ENCODE measurements around the gene PPARG.
"Not testable (repeated sequence)": the region's sequence is repeated elsewhere in the genome, so short reads cannot be mapped to it uniquely, and the experiment has no call there.

Gene PPARG

GRCh38 chr3:12444582-12445471, 156.0 kb downstream of the PPARG start:
- TF ChIP-seq MYC (IDR thresholded peaks at IDR 0.05; ENCODE audit: low read depth, low read length) = no peak
- TF ChIP-seq POLR2A (IDR thresholded peaks at IDR 0.05; ENCODE audit: extremely low read depth, insufficient read length) = no peak
- TF ChIP-seq MAX (IDR thresholded peaks at IDR 0.05; ENCODE audit: low read depth, low read length) = no peak
- TF ChIP-seq CTCF (IDR thresholded peaks at IDR 0.05; ENCODE audit: low read depth, low read length) = no peak
- H3K4me3 ChIP-seq (ENCODE audit: low read depth, low read length) = no peak overlapping the region
- DNase-seq (ENCODE audit: low read depth) = no peak

DNA sequence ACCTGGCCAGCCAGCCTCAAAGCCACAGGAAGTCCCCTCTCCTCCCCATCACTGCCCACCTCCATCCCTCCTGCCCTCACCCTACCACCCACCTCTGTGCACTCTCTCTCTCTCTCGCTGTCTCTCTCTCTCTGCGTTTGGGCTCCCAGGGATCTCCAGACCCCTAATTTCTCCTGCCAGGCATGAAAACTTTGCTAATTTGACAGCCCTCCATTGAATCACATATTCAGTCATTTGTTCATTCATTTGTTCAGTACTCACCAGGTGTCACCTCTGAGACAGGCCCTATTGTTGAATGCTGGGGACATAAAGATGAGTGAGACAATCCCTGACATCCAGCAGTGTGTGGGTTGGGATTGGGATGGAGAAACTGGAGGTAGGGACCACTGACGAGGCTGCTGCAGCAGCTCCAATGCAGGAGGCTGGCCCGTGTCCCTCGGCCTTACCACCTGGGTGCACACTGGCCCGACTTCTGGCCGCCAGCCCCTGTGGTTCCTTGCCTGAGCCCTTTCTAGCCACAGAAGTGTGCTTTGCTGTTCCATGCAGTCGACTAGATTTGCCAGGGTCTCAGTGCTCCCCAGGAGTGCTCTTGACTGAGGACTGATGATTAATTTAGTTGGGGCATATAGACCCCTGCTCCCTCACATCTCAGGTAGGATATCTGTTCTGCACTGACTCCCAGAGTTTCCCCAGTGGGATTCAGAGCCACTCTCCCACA, 156.8 kb downstream of the PPARG start:
- no peak for TF ChIP-seq POLR2A (IDR thresholded peaks at IDR 0.05; ENCODE audit: extremely low read depth, insufficient read length)
- no peak for TF ChIP-seq MAX (IDR thresholded peaks at IDR 0.05; ENCODE audit: low read depth, low read length)
- no peak for TF ChIP-seq MYC (IDR thresholded peaks at IDR 0.05; ENCODE audit: low read depth, low read length)
- no peak for TF ChIP-seq CTCF (IDR thresholded peaks at IDR 0.05; ENCODE audit: low read depth, low read length)
- no peak for DNase-seq (ENCODE audit: low read depth)
- no peak overlapping the region for H3K4me3 ChIP-seq (ENCODE audit: low read depth, low read length)

- H3K4me3 ChIP-seq (ENCODE audit: low read depth, low read length) = no peak overlapping the region
- TF ChIP-seq POLR2A (IDR thresholded peaks at IDR 0.05; ENCODE audit: extremely low read depth, insufficient read length) = no peak
- TF ChIP-seq MYC (IDR thresholded peaks at IDR 0.05; ENCODE audit: low read depth, low read length) = no peak
- TF ChIP-seq CTCF (IDR thresholded peaks at IDR 0.05; ENCODE audit: low read depth, low read length) = no peak
- TF ChIP-seq MAX (IDR thresholded peaks at IDR 0.05; ENCODE audit: low read depth, low read length) = no peak
- no peak for DNase-seq (ENCODE audit: low read depth)
Observed at GRCh38 chr3:12446298-12446697, 157.4 kb downstream of the PPARG start.

DNA sequence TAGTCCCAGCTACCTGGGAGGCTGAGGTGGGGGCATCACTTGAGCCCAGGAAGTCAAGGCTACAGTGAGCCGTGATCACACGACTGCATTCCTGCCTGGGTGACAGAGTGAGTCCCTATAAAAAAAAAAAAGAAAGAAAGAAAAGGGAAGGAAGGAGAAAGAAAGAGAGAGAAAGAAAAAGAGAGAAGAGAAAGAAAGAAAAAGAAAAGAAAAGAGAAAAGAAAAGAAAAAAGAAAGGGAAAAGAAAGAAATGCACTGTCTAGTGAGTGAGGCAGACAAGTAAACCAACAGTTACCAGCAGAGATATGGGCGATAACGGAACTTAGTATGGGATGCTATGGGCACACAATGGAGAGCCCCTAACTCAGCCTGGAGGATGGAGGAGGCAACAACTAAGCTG, 158.2 kb downstream of the PPARG start:
- TF ChIP-seq CTCF (IDR thresholded peaks at IDR 0.05; ENCODE audit: low read depth, low read length) (no peak), POLR2A (IDR thresholded peaks at IDR 0.05; ENCODE audit: extremely low read depth, insufficient read length) (no peak), MAX (IDR thresholded peaks at IDR 0.05; ENCODE audit: low read depth, low read length) (no peak), MYC (IDR thresholded peaks at IDR 0.05; ENCODE audit: low read depth, low read length) (no peak)
- H3K4me3 ChIP-seq (ENCODE audit: low read depth, low read length) = no peak overlapping the region
- no peak for DNase-seq (ENCODE audit: low read depth)

DNA sequence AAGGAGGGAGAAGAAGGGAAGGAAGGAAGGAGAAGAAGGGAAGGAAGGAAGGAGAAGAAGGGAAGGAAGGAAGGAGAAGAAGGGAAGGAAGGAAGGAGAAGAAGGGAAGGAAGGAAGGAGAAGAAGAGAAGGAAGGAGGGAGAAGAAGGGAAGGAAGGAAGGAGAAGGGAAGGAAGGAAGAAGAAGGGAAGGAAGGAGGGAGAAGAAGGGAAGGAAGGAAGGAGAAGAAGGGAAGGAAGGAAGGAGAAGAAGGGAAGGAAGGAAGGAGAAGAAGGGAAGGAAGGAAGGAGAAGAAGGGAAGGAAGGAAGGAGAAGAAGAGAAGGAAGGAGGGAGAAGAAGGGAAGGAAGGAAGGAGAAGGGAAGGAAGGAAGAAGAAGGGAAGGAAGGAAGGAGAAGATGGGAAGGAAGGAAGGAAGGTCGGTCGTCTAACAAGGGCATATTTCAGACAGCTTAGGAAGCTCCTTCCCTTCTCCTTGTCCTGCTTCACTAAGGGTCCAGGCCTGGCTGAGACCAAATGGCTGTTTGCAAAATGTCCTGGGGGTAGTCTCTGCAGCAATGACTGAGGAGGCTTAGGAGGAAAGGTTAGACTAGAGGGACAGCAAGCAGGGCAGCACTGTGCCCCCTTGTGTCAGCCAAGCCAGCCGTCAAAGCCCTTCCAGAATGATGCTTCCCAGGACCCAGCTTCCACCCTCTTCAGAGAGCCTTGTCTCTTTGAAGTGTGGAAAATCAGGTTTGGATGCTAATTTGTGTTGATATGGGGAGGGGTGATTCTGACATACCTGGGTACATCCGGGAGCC, 159.7 kb downstream of the PPARG start:
- H3K4me3 ChIP-seq (ENCODE audit: low read depth, low read length); DNase-seq (ENCODE audit: low read depth): not testable (repeated sequence)
